Chondrocyte (in vitro differentiated cells): ENCODE measurements around the gene DOCK3. TPM values are rescaled to one million over a fixed set of nuclear protein-coding genes. Genes with fewer than 3 reads are reported as not detected.

ENCODE experiments used
- DNase-seq: peaks from one replicate; pipeline ENCODE4 v3.0.0; 2021; ENCODE audit warnings: mixed read lengths, low spot score
- H3K27ac Mint-ChIP-seq: one replicate; pipeline ENCODE4 v1.8.0; 2021; ENCODE audit warnings: mild to moderate bottlenecking, moderate library complexity, mixed read lengths; ENCODE audit not compliant: unreplicated experiment
- H3K27me3 Mint-ChIP-seq: 2 replicates; pipeline ENCODE4 v1.8.0; 2021; ENCODE audit warnings: low read depth, mixed read lengths
- H3K36me3 Mint-ChIP-seq: 2 replicates; pipeline ENCODE4 v1.8.0; 2021; ENCODE audit warnings: low read depth, mixed read lengths
- H3K4me1 Mint-ChIP-seq: 2 replicates; pipeline ENCODE4 v1.8.0; 2021; ENCODE audit warnings: low read depth, mild to moderate bottlenecking, mixed read lengths
- H3K4me3 Mint-ChIP-seq: one replicate; pipeline ENCODE4 v1.8.0; 2021; ENCODE audit warnings: mild to moderate bottlenecking, moderate library complexity, mixed read lengths; ENCODE audit not compliant: unreplicated experiment
- H3K9me3 Mint-ChIP-seq: 2 replicates; pipeline ENCODE4 v1.8.0; 2021; ENCODE audit warnings: low read depth, mixed read lengths
- total RNA-seq: library from RNA; stranded (reverse); gene quantifications from 3 replicates; pipeline ENCODE4 v1.2.1, GENCODE V29; 2021
- TF ChIP-seq, protein P1 (sequence below): fragments of 200-600 bp; sonication (generic); IDR thresholded peaks from 2 replicates; pipeline ENCODE4 v1.5.0; 2021; ENCODE audit warnings: antibody characterized with exemption, mild to moderate bottlenecking, moderate library complexity

DOCK3 gene
- total RNA-seq, 1 donor from 2014 or later = 0.25 TPM

GRCh38 chr3:51338632-51339031 is 663.9 kb downstream of the DOCK3 start:
- Mint-ChIP-seq H3K27me3 (no peaks in the 10 kb centered on the region), H3K4me1 (peaks cover 32% of the 10 kb centered on the region), H3K27ac (no peak overlapping the region), H3K36me3 (no peaks in the 10 kb centered on the region), H3K4me3 (no peak overlapping the region), H3K9me3 (no peaks in the 10 kb centered on the region)
- TF ChIP-seq, protein P1, sequence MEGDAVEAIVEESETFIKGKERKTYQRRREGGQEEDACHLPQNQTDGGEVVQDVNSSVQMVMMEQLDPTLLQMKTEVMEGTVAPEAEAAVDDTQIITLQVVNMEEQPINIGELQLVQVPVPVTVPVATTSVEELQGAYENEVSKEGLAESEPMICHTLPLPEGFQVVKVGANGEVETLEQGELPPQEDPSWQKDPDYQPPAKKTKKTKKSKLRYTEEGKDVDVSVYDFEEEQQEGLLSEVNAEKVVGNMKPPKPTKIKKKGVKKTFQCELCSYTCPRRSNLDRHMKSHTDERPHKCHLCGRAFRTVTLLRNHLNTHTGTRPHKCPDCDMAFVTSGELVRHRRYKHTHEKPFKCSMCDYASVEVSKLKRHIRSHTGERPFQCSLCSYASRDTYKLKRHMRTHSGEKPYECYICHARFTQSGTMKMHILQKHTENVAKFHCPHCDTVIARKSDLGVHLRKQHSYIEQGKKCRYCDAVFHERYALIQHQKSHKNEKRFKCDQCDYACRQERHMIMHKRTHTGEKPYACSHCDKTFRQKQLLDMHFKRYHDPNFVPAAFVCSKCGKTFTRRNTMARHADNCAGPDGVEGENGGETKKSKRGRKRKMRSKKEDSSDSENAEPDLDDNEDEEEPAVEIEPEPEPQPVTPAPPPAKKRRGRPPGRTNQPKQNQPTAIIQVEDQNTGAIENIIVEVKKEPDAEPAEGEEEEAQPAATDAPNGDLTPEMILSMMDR = no peak
- no peak for DNase-seq

- Mint-ChIP-seq H3K36me3 (no peaks in the 10 kb centered on the region), H3K9me3 (no peaks in the 10 kb centered on the region), H3K4me3 (peak overlapping the region; percentile 7), H3K27ac (peak overlapping the region; percentile 92), H3K27me3 (no peaks in the 10 kb centered on the region), H3K4me1 (peaks cover 41% of the 10 kb centered on the region)
- DNase-seq = no peak
- TF ChIP-seq, protein P1 = peak; percentile 21
Observed at GRCh38 chr3:51340013-51340829, 665.5 kb downstream of the DOCK3 start.

- DNase-seq = no peak
- H3K27me3 Mint-ChIP-seq = no peaks in the 10 kb centered on the region
- peak overlapping the region; percentile 92 for H3K27ac Mint-ChIP-seq
Observed at GRCh38 chr3:51340989-51341636, 666.4 kb downstream of the DOCK3 start.

GRCh38 chr3:51343918-51344687 is 669.4 kb downstream of the DOCK3 start:
- peak overlapping the region; percentile 88 for H3K27ac Mint-ChIP-seq
- H3K9me3 Mint-ChIP-seq = no peaks in the 10 kb centered on the region
- no peak for DNase-seq
- H3K27me3 Mint-ChIP-seq = no peaks in the 10 kb centered on the region
- H3K4me3 Mint-ChIP-seq = no peak overlapping the region
- H3K4me1 Mint-ChIP-seq = peaks cover 41% of the 10 kb centered on the region
- no peaks in the 10 kb centered on the region for H3K36me3 Mint-ChIP-seq
- TF ChIP-seq, protein P1 = no peak

More at GRCh38 chr3:51340989-51341636, 666.4 kb downstream of the DOCK3 start:
- H3K4me3 Mint-ChIP-seq = no peak overlapping the region
- peaks cover 41% of the 10 kb centered on the region for H3K4me1 Mint-ChIP-seq
- no peaks in the 10 kb centered on the region for H3K36me3 Mint-ChIP-seq
- TF ChIP-seq, protein P1 = no peak
- H3K9me3 Mint-ChIP-seq = no peaks in the 10 kb centered on the region

DNA sequence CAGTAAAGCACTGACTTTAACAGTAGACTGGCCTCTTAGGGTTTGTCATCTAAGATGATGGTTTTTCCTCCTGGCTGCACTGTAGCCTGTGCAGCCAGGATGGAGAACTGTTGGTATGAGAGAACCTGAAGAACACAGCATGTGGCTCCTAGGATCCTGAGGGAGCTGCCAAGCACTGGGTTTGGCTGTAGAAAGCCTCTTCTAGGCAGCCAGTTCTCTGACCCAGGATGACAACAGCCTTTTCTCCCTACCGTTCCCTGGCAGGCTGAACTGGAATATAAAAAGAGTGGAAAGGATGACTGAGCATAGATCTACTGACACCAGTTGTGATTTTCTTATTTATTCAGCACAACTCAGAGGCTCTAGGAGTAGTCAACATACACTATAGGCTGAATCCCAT is 676.0 kb downstream of the DOCK3 start:
- no peaks in the 10 kb centered on the region for H3K9me3 Mint-ChIP-seq
- no peak overlapping the region for H3K27ac Mint-ChIP-seq
- H3K4me3 Mint-ChIP-seq = no peak overlapping the region
- no peaks in the 10 kb centered on the region for H3K27me3 Mint-ChIP-seq
- H3K4me1 Mint-ChIP-seq = no peaks in the 10 kb centered on the region
- no peak for DNase-seq
- TF ChIP-seq, protein P1 = no peak
- H3K36me3 Mint-ChIP-seq = no peaks in the 10 kb centered on the region
